Nephron progenitor cell (in vitro differentiated cells): ENCODE data around the gene MGRN1.
"Not testable (repeated sequence)": the region's sequence is repeated elsewhere in the genome, so short reads cannot be mapped to it uniquely, and the experiment has no call there.

Experiments
- DNase-seq: peaks from one replicate; pipeline ENCODE4 v3.0.0; 2021
- H3K27ac Mint-ChIP-seq: 2 replicates; pipeline ENCODE4 v1.8.0; 2021; ENCODE audit warnings: mild to moderate bottlenecking, moderate library complexity, mixed read lengths
- H3K27me3 Mint-ChIP-seq: 2 replicates; pipeline ENCODE4 v1.8.0; 2021; ENCODE audit warnings: mild to moderate bottlenecking, low read depth, mixed read lengths; ENCODE audit not compliant: poor library complexity
- H3K36me3 Mint-ChIP-seq: 2 replicates; pipeline ENCODE4 v1.8.0; 2021; ENCODE audit warnings: low read depth, mixed read lengths
- H3K4me1 Mint-ChIP-seq: 2 replicates; pipeline ENCODE4 v1.8.0; 2021; ENCODE audit warnings: mixed read lengths
- H3K4me3 Mint-ChIP-seq: 2 replicates; pipeline ENCODE4 v1.8.0; 2021; ENCODE audit warnings: mild to moderate bottlenecking, moderate library complexity, mixed read lengths
- H3K9me3 Mint-ChIP-seq: 2 replicates; pipeline ENCODE4 v1.8.0; 2021; ENCODE audit warnings: mild to moderate bottlenecking, moderate library complexity, mixed read lengths
- TF ChIP-seq, protein P1 (sequence below): fragments of 200-600 bp; sonication (generic); IDR thresholded peaks from 2 replicates; pipeline ENCODE4 v1.5.0; 2021; ENCODE audit warnings: antibody characterized with exemption

Gene MGRN1

DNA sequence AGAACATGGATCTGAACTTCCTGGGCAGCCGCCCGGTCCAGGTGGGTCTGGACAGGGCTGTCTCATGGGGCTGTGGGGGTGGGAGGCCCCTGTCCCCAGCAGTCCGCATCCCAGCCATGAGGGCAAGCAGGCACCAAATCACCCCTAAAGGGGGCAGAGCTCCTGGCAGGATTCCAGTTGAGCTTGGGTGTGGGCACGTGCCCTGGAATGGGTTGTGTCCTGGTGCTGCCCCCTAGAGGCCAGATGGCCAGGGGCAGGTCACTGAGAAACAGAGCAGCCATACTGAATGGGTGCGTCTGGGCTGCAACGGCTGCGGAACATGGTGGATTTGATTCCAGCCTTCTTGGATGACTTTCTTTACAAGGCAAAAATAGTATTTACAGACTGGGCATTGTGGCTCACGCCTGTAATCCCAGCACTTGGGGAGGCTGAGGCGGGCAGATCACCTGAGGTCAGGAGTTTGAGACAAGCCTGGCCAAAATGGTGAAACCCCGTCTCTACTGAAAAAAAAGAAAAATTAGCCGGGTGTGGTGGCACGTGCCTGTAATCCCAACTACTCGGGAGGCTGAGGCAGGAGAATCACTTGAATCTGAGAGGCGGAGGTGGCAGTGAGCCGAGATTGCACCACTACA, 25.9 kb downstream of the MGRN1 start:
- H3K9me3 Mint-ChIP-seq = peaks cover 14% of the 10 kb centered on the region
- peak overlapping the region; percentile 93 for H3K27ac Mint-ChIP-seq
- peaks cover 11% of the 10 kb centered on the region for H3K4me1 Mint-ChIP-seq
- peak; percentile 56 for DNase-seq
- peaks cover 38% of the 10 kb centered on the region for H3K36me3 Mint-ChIP-seq
- not testable (repeated sequence) for H3K4me3 Mint-ChIP-seq, H3K27me3 Mint-ChIP-seq
- TF ChIP-seq, protein P1, sequence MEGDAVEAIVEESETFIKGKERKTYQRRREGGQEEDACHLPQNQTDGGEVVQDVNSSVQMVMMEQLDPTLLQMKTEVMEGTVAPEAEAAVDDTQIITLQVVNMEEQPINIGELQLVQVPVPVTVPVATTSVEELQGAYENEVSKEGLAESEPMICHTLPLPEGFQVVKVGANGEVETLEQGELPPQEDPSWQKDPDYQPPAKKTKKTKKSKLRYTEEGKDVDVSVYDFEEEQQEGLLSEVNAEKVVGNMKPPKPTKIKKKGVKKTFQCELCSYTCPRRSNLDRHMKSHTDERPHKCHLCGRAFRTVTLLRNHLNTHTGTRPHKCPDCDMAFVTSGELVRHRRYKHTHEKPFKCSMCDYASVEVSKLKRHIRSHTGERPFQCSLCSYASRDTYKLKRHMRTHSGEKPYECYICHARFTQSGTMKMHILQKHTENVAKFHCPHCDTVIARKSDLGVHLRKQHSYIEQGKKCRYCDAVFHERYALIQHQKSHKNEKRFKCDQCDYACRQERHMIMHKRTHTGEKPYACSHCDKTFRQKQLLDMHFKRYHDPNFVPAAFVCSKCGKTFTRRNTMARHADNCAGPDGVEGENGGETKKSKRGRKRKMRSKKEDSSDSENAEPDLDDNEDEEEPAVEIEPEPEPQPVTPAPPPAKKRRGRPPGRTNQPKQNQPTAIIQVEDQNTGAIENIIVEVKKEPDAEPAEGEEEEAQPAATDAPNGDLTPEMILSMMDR = peak; percentile 71

DNA sequence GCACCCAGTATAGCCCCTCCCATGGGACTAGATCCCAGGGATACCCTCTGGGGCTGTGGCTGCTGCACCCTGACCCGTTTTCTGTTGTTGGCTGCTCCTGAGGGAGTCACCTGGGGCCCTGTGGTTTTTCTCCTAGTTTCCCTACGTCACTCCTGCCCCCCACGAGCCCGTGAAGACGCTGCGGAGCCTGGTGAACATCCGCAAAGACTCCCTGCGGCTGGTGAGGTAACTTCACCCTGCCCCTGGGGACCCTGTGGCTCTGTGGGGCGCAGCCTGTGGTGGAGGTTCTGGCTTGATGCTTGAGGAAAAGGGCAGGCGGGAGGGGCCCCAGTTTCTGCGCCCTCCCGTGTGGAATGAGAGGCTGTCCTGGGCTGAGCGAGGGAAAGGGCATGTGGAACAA, 27.2 kb downstream of the MGRN1 start:
- no peaks in the 10 kb centered on the region for H3K27me3 Mint-ChIP-seq
- H3K4me3 Mint-ChIP-seq = no peak overlapping the region
- peaks cover 39% of the 10 kb centered on the region for H3K36me3 Mint-ChIP-seq
- TF ChIP-seq, protein P1 = no peak
- peaks cover 14% of the 10 kb centered on the region for H3K9me3 Mint-ChIP-seq
- H3K27ac Mint-ChIP-seq = peak overlapping the region; percentile 74
- peaks cover 11% of the 10 kb centered on the region for H3K4me1 Mint-ChIP-seq
- DNase-seq = no peak

DNA sequence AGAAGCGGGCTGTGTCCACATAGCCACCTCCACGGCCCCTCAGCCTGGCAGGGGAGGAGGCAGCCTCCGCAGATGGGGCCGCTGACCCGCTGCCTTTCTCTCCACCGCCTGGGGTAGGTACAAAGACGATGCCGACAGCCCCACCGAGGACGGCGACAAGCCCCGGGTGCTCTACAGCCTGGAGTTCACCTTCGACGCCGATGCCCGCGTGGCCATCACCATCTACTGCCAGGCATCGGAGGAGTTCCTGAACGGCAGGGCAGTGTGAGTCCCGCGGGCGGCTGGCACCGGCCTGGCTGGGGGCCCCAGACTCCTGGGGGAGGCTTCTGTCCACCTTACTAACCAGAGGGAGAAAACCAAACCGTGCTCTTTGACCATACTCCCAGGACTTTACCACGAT, 27.9 kb downstream of the MGRN1 start:
- TF ChIP-seq, protein P1 = no peak
- no peak overlapping the region for H3K4me3 Mint-ChIP-seq
- DNase-seq = no peak
- H3K9me3 Mint-ChIP-seq = peaks cover 11% of the 10 kb centered on the region
- peaks cover 11% of the 10 kb centered on the region for H3K4me1 Mint-ChIP-seq
- peaks cover 33% of the 10 kb centered on the region for H3K36me3 Mint-ChIP-seq
- H3K27me3 Mint-ChIP-seq = no peaks in the 10 kb centered on the region
- peak overlapping the region; percentile 97 for H3K27ac Mint-ChIP-seq

DNA sequence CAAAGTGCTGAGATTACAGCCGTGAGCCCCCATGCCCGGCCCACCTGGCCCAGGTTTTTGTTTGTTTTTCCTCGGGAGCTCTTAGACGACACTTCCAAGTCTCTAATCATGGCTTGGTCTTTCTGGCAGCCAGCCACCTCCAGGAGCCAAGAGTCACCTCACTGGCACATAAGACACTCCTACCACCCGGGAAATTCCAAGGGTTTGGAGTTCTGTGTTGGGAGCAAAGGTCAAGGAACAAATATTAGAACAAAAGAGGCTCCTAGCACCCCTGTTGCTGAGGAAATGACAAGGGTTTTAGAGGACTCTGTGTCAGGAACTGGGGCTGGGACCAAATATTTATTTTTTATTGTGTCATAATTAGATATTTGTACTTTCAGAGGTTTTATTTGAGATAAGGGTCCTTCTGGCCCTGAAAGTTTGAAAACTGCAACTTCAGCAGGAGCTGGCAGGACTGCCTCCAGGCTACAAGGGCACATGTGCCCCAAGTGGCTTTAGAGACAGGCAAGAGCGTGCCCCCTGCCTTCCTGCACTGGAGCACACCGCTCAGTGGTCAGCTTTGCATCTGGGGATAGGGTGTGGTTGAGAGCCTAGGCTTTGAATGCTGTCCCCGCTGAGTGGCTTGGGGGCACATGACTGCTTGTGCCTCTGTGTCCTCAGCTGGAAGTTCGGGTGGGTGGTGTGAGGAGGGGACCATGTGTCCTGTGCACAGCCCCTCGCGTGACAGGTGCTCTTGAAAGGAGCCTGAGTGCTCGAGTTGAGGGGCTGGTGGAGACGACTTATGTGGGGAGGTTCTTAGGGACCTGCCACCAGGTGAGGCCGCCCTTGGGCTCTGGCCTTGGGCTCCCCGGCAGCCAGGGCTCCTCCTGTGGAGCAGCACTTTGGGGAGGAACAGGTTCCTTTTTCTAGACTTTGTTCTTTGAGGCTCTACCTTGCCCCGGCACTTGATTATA, 29.7 kb downstream of the MGRN1 start:
- TF ChIP-seq, protein P1 = no peak
- Mint-ChIP-seq H3K27ac (peak overlapping the region; percentile 29), H3K4me3 (no peak overlapping the region), H3K4me1 (peaks cover 16% of the 10 kb centered on the region), H3K27me3 (no peaks in the 10 kb centered on the region), H3K9me3 (peaks cover 3% of the 10 kb centered on the region), H3K36me3 (peaks cover 23% of the 10 kb centered on the region)
- no peak for DNase-seq

DNA sequence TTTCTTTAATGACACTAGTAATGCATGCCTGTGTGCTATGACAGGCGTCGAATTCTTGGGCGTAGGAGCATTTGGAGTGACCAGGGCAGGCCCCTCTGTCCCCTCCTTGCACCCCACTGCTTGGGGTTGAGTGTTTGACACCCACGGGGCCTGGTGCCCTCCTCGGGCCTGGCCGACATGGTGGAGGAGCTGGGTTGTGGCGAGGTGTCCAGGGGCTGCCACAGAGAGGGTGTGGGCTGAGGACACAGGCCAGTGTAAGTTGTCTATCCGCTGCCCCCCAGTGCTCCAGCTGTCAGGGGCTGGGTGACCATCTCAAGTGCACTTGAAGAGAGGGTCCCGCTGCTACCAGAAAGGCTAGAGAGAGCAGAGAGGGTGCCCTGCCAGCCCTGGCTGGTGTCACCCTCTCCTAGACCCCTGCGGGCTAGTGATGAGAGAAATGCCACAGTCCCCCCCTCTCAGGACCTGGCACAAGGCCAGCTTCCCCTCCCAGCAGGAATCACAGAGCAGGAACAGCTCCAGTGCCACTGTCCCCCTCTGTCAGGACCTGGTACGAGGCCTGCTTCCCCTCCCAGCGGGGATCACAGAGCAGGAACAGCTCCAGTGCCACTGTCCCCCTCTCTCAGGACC, 30.5 kb downstream of the MGRN1 start:
- Mint-ChIP-seq H3K27ac (no peak overlapping the region), H3K36me3 (peaks cover 19% of the 10 kb centered on the region)
- TF ChIP-seq, protein P1 = no peak

More for the DNA sequence above, 30.5 kb downstream of the MGRN1 start:
- Mint-ChIP-seq H3K4me1 (peaks cover 24% of the 10 kb centered on the region), H3K9me3 (no peaks in the 10 kb centered on the region), H3K4me3 (no peak overlapping the region), H3K27me3 (no peaks in the 10 kb centered on the region)
- DNase-seq = no peak
